H1 (cell line): Measurements from ENCODE around the gene RBP3. TPM values are rescaled to one million over a fixed set of nuclear protein-coding genes. Genes with fewer than 3 reads are reported as not detected.

Source experiments
- ASH2L ChIP-seq: fragments of 200-600, 300-600 bp; sonication (generic); IDR thresholded peaks from one replicate; pipeline ENCODE4 v1.7.1; 2017; ENCODE audit warnings: low read length
- BACH1 ChIP-seq: IDR thresholded peaks from 2 replicates; pipeline ENCODE4 v1.6.1; 2012; ENCODE audit warnings: low read length, improper control_type of control experiment
- CBX5 ChIP-seq: fragments of 300-800, 300-1000 bp; sonication (generic); IDR thresholded peaks from 2 replicates; pipeline ENCODE4 v1.7.1; 2016; ENCODE audit warnings: antibody characterized with exemption, low read length, low read depth
- CHD2 ChIP-seq: IDR thresholded peaks from 2 replicates; pipeline ENCODE4 v1.6.1; 2012; ENCODE audit warnings: low read length, improper control_type of control experiment
- CHD7 ChIP-seq: fragments of 300-600 bp; sonication (generic); IDR thresholded peaks from 2 replicates; pipeline ENCODE4 v1.7.1; 2012; ENCODE audit warnings: low read length, moderate library complexity, mild to moderate bottlenecking, inconsistent platforms; ENCODE audit not compliant: insufficient replicate concordance
- PHF8 ChIP-seq: fragments of 200-600 bp; sonication (generic); conservative IDR thresholded peaks from 2 replicates; pipeline ENCODE4 v1.7.1; 2012; ENCODE audit warnings: low read depth, mild to moderate bottlenecking, inconsistent platforms, low read length, moderate library complexity
- RBBP5 ChIP-seq: IDR thresholded peaks from 2 replicates; pipeline ENCODE4 v1.7.1; 2012; ENCODE audit warnings: low read depth, mild to moderate bottlenecking, inconsistent platforms, low read length, moderate library complexity, borderline replicate concordance
- polyA plus RNA-seq, 7 experiments: library from polyadenylated mRNA; depleted of rRNA in 3 of 7; stranded (reverse) in 5 of 7; unstranded in 2 of 7; fragments of >200 nt in 5 of 7; fragments of 200-250 nt in 2 of 7; gene quantifications; 1 replicate in 5 of 7; 2 replicates in 1 of 7; 4 replicates in 1 of 7; pipeline versions ENCODE4 v1.2.1 to v1.2.3, GENCODE V29; 2011 to 2013; ENCODE audit warnings: missing spikeins in 2 of 7, mixed read lengths in 2 of 7
- total RNA-seq: library from RNA; stranded (reverse); fragmentation: NEBNext Ultra II Directional; extraction: Animal tissue kit (Norgen Biotek cat#: 25700); gene quantifications from 2 replicates; pipeline ENCODE4 v1.2.1, GENCODE V29; 2021

Gene RBP3
- total and polyA plus RNA-seq, 2 of the 8 experiments (the other 6 are each of a cell fraction or from before 2014, with no cell fraction given): not detected

GRCh38 chr10:47404937-47405336 is 56.8 kb downstream of the RBP3 start (continued):
- no peak for TF ChIP-seq CHD7
- no peak for TF ChIP-seq PHF8
- no peak for TF ChIP-seq CBX5
- no peak for TF ChIP-seq BACH1
- no peak for TF ChIP-seq CHD2
- TF ChIP-seq RBBP5: no peak
- no peak for TF ChIP-seq ASH2L
